Neuronal stem cell (in vitro differentiated cells): ENCODE data around the gene H2BK1.
A peak's percentile ranks its signal among the peaks of the same experiment; 100 is the strongest.

Experiments used
- DNase-seq: peaks from one replicate; pipeline ENCODE4 v3.0.0-alpha.2; 2013; ENCODE audit warnings: low spot score
- H2AFZ ChIP-seq: one replicate; pipeline ENCODE4 v1.6.1; 2013; ENCODE audit warnings: mild to moderate bottlenecking, low read length, inconsistent platforms
- H2AK5ac ChIP-seq: 2 replicates; pipeline ENCODE4 v1.6.1; 2013; ENCODE audit warnings: low read depth, mild to moderate bottlenecking, inconsistent platforms, low read length, moderate library complexity, mixed read lengths
- H2BK120ac ChIP-seq: 2 replicates; pipeline ENCODE4 v1.6.1; 2013; ENCODE audit warnings: low read depth, mild to moderate bottlenecking, inconsistent platforms, low read length, moderate library complexity, mixed read lengths
- H2BK12ac ChIP-seq: one replicate; pipeline ENCODE4 v1.6.1; 2013; ENCODE audit warnings: low read length, inconsistent platforms
- H2BK15ac ChIP-seq: 2 replicates; pipeline ENCODE4 v1.6.1; 2013; ENCODE audit warnings: mild to moderate bottlenecking, low read length, inconsistent platforms, mixed read lengths
- H2BK5ac ChIP-seq: one replicate; pipeline ENCODE4 v1.6.1; 2013; ENCODE audit warnings: inconsistent platforms, mild to moderate bottlenecking, low read length, moderate library complexity
- H3K14ac ChIP-seq: one replicate; pipeline ENCODE4 v1.6.1; 2013; ENCODE audit warnings: low read length, inconsistent platforms
- H3K18ac ChIP-seq: 2 replicates; pipeline ENCODE4 v1.6.1; 2013; ENCODE audit warnings: low read length, inconsistent platforms
- H3K23ac ChIP-seq: 2 replicates; pipeline ENCODE4 v1.6.1; 2013; ENCODE audit warnings: low read depth, mild to moderate bottlenecking, mixed read lengths, low read length, inconsistent platforms; ENCODE audit not compliant: poor library complexity
- H3K27ac ChIP-seq: replicated peaks from 3 replicates; pipeline ENCODE4 v1.5.1; 2013; ENCODE audit warnings: low read length, inconsistent platforms
- H3K27me3 ChIP-seq, 3 experiments: 2 replicates each; pipeline ENCODE4 v1.6.1; 2013; ENCODE audit warnings: low read length in 3 of 3, mild to moderate bottlenecking in 2 of 3, inconsistent platforms in 1 of 3, low read depth in 1 of 3, mixed read lengths in 1 of 3, moderate library complexity in 1 of 3; ENCODE audit not compliant: control insufficient read depth in 3 of 3, insufficient read depth in 3 of 3
- H3K36me3 ChIP-seq, 2 donors: replicated peaks in 1 of 2; 2 replicates each; pipeline ENCODE4 v1.6.1; 2013; ENCODE audit warnings: low read length in 2 of 2; ENCODE audit not compliant: control insufficient read depth in 2 of 2, insufficient read depth in 2 of 2
- H3K4ac ChIP-seq: 2 replicates; pipeline ENCODE4 v1.6.1; 2013; ENCODE audit warnings: inconsistent platforms, mild to moderate bottlenecking, low read length, moderate library complexity
- H3K4me1 ChIP-seq, 2 donors: 1 replicate in 1 of 2; 2 replicates in 1 of 2; pipeline ENCODE4 v1.6.1; 2013; ENCODE audit warnings: low read length in 2 of 2, low read depth in 1 of 2; ENCODE audit not compliant: control insufficient read depth in 2 of 2, insufficient read depth in 1 of 2
- H3K4me2 ChIP-seq: one replicate; pipeline ENCODE4 v1.6.1; 2013; ENCODE audit warnings: mild to moderate bottlenecking, low read length, inconsistent platforms; ENCODE audit not compliant: insufficient read depth, poor library complexity, severe bottlenecking
- H3K4me3 ChIP-seq, 2 donors: 2 replicates each; pipeline ENCODE4 v1.5.1; 2013; ENCODE audit warnings: low read length in 2 of 2, mild to moderate bottlenecking in 2 of 2, inconsistent platforms in 1 of 2, moderate library complexity in 1 of 2
- H3K79me1 ChIP-seq: one replicate; pipeline ENCODE4 v1.6.1; 2013; ENCODE audit warnings: low read depth, mild to moderate bottlenecking, inconsistent platforms, low read length, moderate library complexity
- H3K9ac ChIP-seq: one replicate; pipeline ENCODE4 v1.6.1; 2013; ENCODE audit warnings: mild to moderate bottlenecking, low read depth, low read length, inconsistent platforms; ENCODE audit not compliant: poor library complexity
- H3K9me3 ChIP-seq, 2 donors: replicated peaks in 1 of 2; 2 replicates each; pipeline versions ENCODE3 to v1.6.1; 2013; ENCODE audit warnings: low read length in 2 of 2, mild to moderate bottlenecking in 2 of 2, inconsistent platforms in 1 of 2, low read depth in 1 of 2, mixed read lengths in 1 of 2, moderate library complexity in 1 of 2; ENCODE audit not compliant: control insufficient read depth in 2 of 2, insufficient read depth in 1 of 2
- H4K8ac ChIP-seq: one replicate; pipeline ENCODE4 v1.6.1; 2013; ENCODE audit warnings: low read depth, mild to moderate bottlenecking, inconsistent platforms, low read length, moderate library complexity
- H4K91ac ChIP-seq: one replicate; pipeline ENCODE4 v1.6.1; 2013; ENCODE audit warnings: low read length, low read depth, mild to moderate bottlenecking, inconsistent platforms; ENCODE audit not compliant: poor library complexity
- WGBS, 2 donors: extraction: QIAGEN DNeasy Blood & Tissue Kit; methylation state at CpG; one replicate each; pipeline ENCODE4 v1.1.7; 2013; ENCODE audit warnings: missing lambda C conversion rate in 2 of 2, mixed read lengths in 1 of 2; ENCODE audit not compliant: insufficient read length in 2 of 2, insufficient replicate concordance in 1 of 2; ENCODE audit errors: extremely low coverage in 2 of 2; 5-methylcytosine and 5-hydroxymethylcytosine counted together

Gene H2BK1

GRCh38 chr7:151181011-151181431, 29.3 kb downstream of the H2BK1 start:
- Histone ChIP-seq H3K27me3 (peaks cover 0 to 45% (median 6%) of the 10 kb centered on the region in 3 experiments), H3K4ac (no peak overlapping the region), H3K4me1 (peaks cover 0 to 3% of the 10 kb centered on the region in 2 donors), H2AK5ac (no peak overlapping the region), H4K8ac (no peak overlapping the region), H2BK15ac (peak overlapping the region; percentile 72), H3K27ac (no peak overlapping the region), H3K36me3 (no peaks in the 10 kb centered on the region), H3K18ac (peak overlapping the region; percentile 40), H3K4me3 (no peak overlapping the region), H2BK12ac (no peak overlapping the region), H3K23ac (peak overlapping the region; percentile 68), H3K79me1 (no peaks in the 10 kb centered on the region), H3K14ac (peak overlapping the region; percentile 90), H2AFZ (no peak overlapping the region), H4K91ac (no peak overlapping the region), H2BK5ac (no peak overlapping the region), H3K9ac (peak overlapping the region; percentile 38), H2BK120ac (no peak overlapping the region), H3K4me2 (no peak overlapping the region), H3K9me3 (no peaks in the 10 kb centered on the region)
- no CpG with 5 or more reads among the region's 22 CpGs for WGBS, 2 donors
- no peak for DNase-seq

DNA sequence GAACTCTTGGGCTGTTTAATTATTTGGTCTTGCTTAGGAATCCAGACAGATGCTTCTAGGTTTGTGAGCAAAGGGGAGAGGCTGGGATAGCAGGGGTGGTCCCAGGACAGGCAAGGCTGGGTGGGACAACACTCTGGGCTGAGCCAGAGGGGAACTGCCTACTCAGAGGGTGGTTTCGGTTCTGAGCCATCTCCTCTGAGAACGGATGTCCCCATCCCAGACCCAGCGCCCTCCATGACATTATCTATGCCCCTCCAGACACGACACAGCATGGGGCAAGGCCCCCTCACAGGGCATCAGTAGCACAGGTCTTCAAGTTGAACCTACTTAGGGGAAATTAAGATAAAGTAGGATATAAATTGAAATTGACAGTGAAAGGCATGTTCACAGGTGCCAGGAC, 30.3 kb downstream of the H2BK1 start:
- Histone ChIP-seq H3K4ac (no peak overlapping the region), H3K27me3 (peaks cover 2 to 52% (median 15%) of the 10 kb centered on the region in 3 experiments)
- DNase-seq, result no peak

DNA sequence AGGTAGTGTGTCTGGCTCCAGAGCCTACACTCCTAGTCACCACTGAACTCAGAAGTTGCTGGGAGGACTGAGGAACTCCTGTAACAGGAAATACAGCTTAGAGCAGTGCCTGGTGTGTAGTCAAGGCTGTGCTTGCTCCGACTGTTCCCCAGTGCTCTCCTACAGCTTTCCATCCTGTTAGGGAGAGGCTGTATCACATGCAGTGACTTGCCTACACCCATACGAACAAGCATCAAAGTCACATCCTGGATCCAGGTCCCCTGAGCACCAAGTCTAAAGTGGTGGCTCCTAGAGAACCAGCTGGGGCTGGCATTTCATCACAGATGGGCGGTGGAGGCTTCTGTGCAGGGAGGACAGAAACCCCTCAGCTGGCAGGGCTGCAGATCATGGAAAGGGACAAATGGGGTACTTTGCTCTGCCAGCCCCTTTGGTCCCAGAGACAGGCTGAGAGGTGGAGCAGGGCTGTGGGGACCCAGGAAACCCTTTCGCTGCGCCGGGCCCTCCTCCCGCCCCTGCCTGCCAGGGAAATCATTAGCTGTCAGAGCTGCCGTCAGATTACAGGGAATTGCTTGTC, 30.9 kb downstream of the H2BK1 start:
- Histone ChIP-seq H3K9ac (no peak overlapping the region), H2BK12ac (no peak overlapping the region), H3K4me2 (no peak overlapping the region), H2AK5ac (no peak overlapping the region), H2BK15ac (no peak overlapping the region), H3K9me3 (peaks cover 0 to 4% of the 10 kb centered on the region in 2 donors), H4K8ac (no peak overlapping the region), H3K36me3 (no peaks in the 10 kb centered on the region), H2BK5ac (no peak overlapping the region), H3K4me1 (peaks cover 0 to 3% of the 10 kb centered on the region in 2 donors), H3K14ac (no peak overlapping the region), H3K27me3 (peaks cover 2 to 52% (median 15%) of the 10 kb centered on the region in 3 experiments), H2BK120ac (no peak overlapping the region), H2AFZ (no peak overlapping the region), H3K4me3 (no peak overlapping the region), H3K4ac (no peak overlapping the region), H4K91ac (no peak overlapping the region), H3K79me1 (no peaks in the 10 kb centered on the region), H3K27ac (no peak overlapping the region), H3K18ac (no peak overlapping the region), H3K23ac (no peak overlapping the region)
- DNase-seq, result no peak
- WGBS, 2 donors, result no CpG with 5 or more reads among the region's 8 CpGs

More for the DNA sequence above, 30.3 kb downstream of the H2BK1 start:
- Histone ChIP-seq H4K91ac (no peak overlapping the region), H3K4me2 (no peak overlapping the region), H2BK120ac (no peak overlapping the region), H3K18ac (peak overlapping the region; percentile 44), H2AFZ (no peak overlapping the region), H3K9ac (no peak overlapping the region), H3K23ac (peak overlapping the region; percentile 75), H3K9me3 (peaks cover 0 to under 1% of the 10 kb centered on the region in 2 donors), H2BK12ac (no peak overlapping the region), H3K36me3 (no peaks in the 10 kb centered on the region), H3K79me1 (no peaks in the 10 kb centered on the region), H2AK5ac (no peak overlapping the region), H3K27ac (no peak overlapping the region), H2BK15ac (no peak overlapping the region), H3K4me1 (peaks cover 0 to 3% of the 10 kb centered on the region in 2 donors), H2BK5ac (no peak overlapping the region), H3K4me3 (no peak overlapping the region), H3K14ac (no peak overlapping the region), H4K8ac (no peak overlapping the region)
- no CpG with 5 or more reads among the region's 4 CpGs for WGBS, 2 donors

DNA sequence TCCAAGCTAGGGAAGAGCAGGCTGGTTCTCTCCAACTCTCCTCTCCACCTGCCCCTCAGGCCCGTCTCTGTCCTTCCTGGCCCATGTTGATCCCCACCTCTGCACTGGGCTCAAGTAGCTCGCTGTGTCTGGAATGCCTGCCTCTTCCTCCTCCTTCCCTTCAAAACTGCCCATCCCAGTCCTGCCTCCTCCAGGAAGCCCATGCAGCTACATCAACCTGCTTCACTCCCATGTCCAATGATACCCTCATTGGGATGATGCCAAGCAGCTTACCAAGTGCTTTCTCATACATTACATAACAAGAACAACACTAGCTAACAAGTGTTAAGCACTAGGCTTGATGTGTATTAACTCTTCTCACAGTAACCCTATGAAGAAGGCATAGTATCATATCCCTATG, 31.5 kb downstream of the H2BK1 start:
- Histone ChIP-seq H3K27me3 (peaks cover 2 to 52% (median 15%) of the 10 kb centered on the region in 3 experiments), H3K79me1 (no peaks in the 10 kb centered on the region), H3K23ac (no peak overlapping the region), H3K14ac (no peak overlapping the region), H3K9ac (no peak overlapping the region), H3K18ac (no peak overlapping the region), H2BK12ac (no peak overlapping the region), H2BK15ac (no peak overlapping the region), H2BK120ac (no peak overlapping the region), H3K4me3 (no peak overlapping the region), H3K36me3 (no peaks in the 10 kb centered on the region), H3K4me1 (peaks cover 0 to 3% of the 10 kb centered on the region in 2 donors), H2AFZ (no peak overlapping the region), H4K8ac (no peak overlapping the region), H2AK5ac (no peak overlapping the region), H4K91ac (no peak overlapping the region), H3K9me3 (peaks cover 0 to 4% of the 10 kb centered on the region in 2 donors), H3K27ac (no peak overlapping the region), H3K4ac (no peak overlapping the region), H2BK5ac (no peak overlapping the region), H3K4me2 (no peak overlapping the region)
- no CpG with 5 or more reads among the region's 2 CpGs for WGBS, 2 donors
- no peak for DNase-seq
